Fibroblast of peridontal ligament (primary cell): Measurements from ENCODE around the gene CDK2AP2.
A peak's percentile ranks its signal among the peaks of the same experiment; 100 is the strongest.
"Not testable (repeated sequence)": the region's sequence is repeated elsewhere in the genome, so short reads cannot be mapped to it uniquely, and the experiment has no call there.

Experiments used
- DNase-seq: peaks from one replicate; pipeline ENCODE4 v3.0.0-alpha.2; 2010; ENCODE audit errors: extremely low read depth

CDK2AP2 gene

GRCh38 chr11:67489885-67490726 is 17.9 kb downstream of the CDK2AP2 start:
- DNase-seq: no peak

GRCh38 chr11:67489203-67489884 is 18.6 kb downstream of the CDK2AP2 start:
- no peak for DNase-seq

- DNase-seq: no peak
Observed at GRCh38 chr11:67486481-67487195, 21.3 kb downstream of the CDK2AP2 start.

DNA sequence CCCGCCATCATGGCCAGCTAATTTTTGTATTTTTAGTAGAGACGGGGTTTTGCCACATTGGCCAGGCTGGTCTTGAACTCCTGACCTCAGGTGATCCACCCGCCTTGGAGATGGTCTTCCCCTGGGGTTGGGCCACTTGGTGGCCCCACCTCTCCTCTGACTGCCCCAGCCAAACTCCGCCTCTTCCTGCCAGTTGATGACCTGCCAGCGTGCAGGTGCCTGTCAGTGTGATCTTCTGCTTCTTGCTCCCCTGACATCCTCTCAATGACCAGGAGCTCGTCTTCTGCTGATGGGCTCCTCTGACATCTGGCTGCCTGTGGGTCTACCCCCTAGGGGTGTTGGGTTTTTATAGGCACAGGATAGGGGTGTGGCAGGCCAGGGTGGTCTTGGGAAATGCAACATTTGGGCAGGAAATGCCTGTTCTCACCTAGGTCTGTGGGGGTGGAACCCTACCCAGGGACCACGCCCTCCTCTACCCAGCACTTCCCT is 22.0 kb downstream of the CDK2AP2 start:
- DNase-seq: not testable (repeated sequence)

DNA sequence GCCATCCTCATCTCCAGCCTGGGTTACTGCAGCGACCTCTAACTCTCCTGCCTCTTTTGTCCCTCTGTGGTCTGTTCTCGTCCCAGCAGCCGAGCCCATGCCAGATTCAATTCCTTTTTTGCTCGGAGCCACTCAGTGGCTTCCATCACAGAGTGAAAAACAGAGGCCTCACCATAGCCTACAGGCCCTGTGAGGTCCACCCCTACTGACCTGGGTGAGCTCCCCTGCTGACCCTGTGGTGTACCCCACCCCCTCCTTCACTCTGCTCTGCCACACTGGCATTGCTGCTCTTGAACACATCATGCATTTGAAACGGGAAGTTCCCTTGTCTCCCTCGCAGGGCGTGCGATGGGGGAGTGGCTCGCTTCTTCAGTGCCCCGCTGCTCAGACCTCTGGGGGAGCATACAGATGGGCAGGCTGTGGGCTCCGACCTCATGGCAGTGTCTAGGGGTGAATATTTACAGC is 23.1 kb downstream of the CDK2AP2 start:
- no peak for DNase-seq

GRCh38 chr11:67483831-67484665 is 23.9 kb downstream of the CDK2AP2 start:
- no peak for DNase-seq

DNA sequence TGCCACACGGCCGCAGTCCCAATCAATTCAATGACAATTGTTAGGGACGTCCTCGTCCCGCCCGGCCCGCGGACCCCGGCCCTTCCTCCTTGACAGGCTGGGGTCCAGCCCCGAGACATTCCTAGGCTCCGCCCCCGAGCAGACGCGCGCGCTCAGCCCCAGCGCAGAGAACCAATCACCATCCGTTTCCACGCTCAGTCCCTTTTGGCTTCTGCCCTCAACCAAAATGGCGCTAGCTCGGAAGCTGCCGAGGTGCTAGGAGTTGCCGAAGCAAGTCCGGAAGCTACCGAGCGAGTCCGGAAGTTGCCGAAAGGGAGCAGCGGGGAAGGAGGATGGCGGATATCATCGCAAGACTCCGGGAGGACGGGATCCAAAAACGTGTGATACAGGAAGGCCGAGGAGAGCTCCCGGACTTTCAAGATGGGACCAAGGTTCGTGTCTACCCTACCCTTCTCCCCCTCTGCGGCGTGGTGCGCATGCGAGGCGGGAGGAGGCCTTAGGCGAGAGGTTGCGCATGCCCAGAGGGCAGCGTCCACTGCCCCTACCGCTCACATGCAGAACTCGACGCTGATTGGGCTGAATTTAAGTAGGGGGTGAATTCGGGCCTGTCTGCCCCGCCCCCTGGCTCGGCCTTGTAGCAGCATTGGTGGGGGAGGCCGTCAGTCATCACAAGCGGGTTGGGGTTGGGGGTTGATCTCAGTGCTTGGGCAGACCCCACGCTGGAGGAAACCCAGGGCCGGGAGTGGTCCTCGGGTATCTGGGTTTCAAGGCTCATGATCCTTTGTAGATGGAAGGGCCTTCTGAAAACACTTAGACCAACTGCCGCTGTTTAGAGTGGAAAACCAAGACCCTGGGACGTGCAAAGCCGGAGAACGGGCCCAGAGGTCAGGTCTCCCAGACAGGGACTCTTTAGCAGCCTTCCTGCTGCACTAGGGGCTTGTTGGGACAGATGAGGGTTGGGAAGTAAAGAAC is 24.8 kb downstream of the CDK2AP2 start, which contains the start of gene AIP:
Gene AIP (plus strand): TSS at position 200 of the 972 bp plus-strand sequence. CDS start 133 bp downstream, at position 333.
- peak; percentile 97 for DNase-seq

- DNase-seq: no peak
Observed at GRCh38 chr11:67482275-67482826, 25.6 kb downstream of the CDK2AP2 start.

DNA sequence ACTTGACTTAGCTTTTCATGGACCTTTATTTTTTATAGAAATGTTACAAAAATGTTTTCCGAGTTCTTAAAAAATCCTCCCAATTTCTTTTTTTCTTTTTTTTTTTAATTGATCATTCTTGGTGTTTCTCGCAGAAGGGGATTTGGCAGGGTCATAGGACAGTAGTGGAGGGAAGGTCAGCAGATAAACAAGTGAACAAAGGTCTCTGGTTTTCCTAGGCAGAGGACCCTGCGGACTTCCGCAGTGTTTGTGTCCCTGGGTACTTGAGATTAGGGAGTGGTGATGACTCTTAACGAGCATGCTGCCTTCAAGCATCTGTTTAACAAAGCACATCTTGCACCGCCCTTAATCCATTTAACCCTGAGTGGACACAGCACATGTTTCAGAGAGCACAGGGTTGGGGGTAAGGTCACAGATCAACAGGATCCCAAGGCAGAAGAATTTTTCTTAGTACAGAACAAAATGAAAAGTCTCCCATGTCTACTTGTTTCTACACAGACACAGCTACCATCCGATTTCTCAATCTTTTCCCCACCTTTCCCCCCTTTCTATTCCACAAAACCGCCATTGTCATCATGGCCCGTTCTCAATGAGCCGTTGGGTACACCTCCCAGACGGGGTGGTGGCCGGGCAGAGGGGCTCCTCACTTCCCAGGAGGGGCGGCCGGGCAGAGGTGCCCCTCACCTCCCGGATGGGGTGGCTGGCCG is 30.5 kb downstream of the CDK2AP2 start:
- not testable (repeated sequence) for DNase-seq

DNA sequence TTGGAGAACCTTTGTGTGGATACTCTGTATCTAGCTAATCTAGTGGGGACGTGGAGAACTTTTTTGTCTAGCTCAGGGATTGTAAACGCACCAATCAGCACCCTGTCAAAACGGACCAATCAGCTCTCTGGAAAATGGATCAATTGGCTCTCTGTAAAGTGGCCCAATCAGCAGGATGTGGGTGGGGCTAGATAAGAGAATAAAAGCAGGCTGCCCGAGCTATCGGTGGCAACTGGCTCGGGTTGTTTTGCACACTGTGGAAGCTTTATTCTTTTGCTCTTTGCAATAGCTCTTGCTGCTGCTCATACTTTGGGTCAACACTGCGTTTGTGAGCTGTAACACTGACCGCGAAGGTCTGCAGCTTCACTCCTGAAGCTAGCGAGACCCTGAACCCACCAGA is 31.3 kb downstream of the CDK2AP2 start:
- not testable (repeated sequence) for DNase-seq

- no peak for DNase-seq
Observed at GRCh38 chr11:67472882-67473281, 35.1 kb downstream of the CDK2AP2 start.

- no peak for DNase-seq
Observed at GRCh38 chr11:67470337-67471002, 37.5 kb downstream of the CDK2AP2 start.

- DNase-seq: no peak
Observed at GRCh38 chr11:67469508-67469811, 38.5 kb downstream of the CDK2AP2 start.

GRCh38 chr11:67468759-67469507 is 39.0 kb downstream of the CDK2AP2 start, which contains the start of gene TMEM134:
TMEM134 (minus strand) TSS chr11:67469251; CDS start chr11:67469192, 59 bp downstream.
- DNase-seq: peak; percentile 84

GRCh38 chr11:67468456-67468758 is 39.6 kb downstream of the CDK2AP2 start:
- DNase-seq: peak; percentile 5

DNA sequence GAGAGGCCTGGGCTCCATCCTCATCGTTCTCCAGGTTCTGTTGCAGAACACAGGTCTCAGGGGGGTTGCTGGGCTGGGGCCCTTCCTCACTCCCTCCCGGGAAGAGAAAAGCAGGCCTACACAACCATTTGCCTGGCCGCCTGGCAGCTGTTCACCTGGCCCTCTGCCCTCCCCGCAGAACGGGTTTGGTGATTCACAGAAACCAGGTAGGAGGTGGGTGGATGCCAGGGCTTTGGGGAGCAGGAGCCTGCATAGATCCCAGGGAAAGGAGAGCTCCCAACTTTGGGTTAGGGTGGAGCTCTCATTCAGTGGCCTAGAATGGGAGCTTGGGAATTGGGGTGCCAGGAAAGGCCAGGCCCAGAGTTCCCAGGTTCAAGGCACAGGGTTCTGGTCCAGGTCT is 39.9 kb downstream of the CDK2AP2 start:
- DNase-seq: no peak

- DNase-seq: no peak
Observed at GRCh38 chr11:67466962-67467771, 40.8 kb downstream of the CDK2AP2 start.
